VCaP (cell line): ENCODE measurements around the gene MTG2.

Experiments used
- H3K27ac ChIP-seq: fragments of 450-650 bp; 2 replicates; pipeline ENCODE4 v1.5.1; 2017
- CTCF ChIP-seq: fragments of 450-650 bp; conservative IDR thresholded peaks from 2 replicates; pipeline ENCODE4 v1.5.1; 2017; ENCODE audit warnings: mild to moderate bottlenecking, moderate library complexity

MTG2 gene

GRCh38 chr20:62160253-62160652, 22.6 kb upstream of the MTG2 start:
- no peak for TF ChIP-seq CTCF
- no peak overlapping the region for H3K27ac ChIP-seq

GRCh38 chr20:62160876-62161275, 22.0 kb upstream of the MTG2 start:
- H3K27ac ChIP-seq: no peak overlapping the region
- TF ChIP-seq CTCF: no peak

GRCh38 chr20:62161347-62161746, 21.5 kb upstream of the MTG2 start:
- TF ChIP-seq CTCF: no peak
- H3K27ac ChIP-seq: no peak overlapping the region

- no peak for TF ChIP-seq CTCF
- H3K27ac ChIP-seq: no peak overlapping the region
Measured at GRCh38 chr20:62162765-62163484, 19.9 kb upstream of the MTG2 start.

- H3K27ac ChIP-seq: no peak overlapping the region
- TF ChIP-seq CTCF: no peak
Measured at GRCh38 chr20:62163485-62163865, 19.4 kb upstream of the MTG2 start.

- H3K27ac ChIP-seq: no peak overlapping the region
- no peak for TF ChIP-seq CTCF
Measured at GRCh38 chr20:62163986-62164762, 18.7 kb upstream of the MTG2 start.

- no peak for TF ChIP-seq CTCF
- H3K27ac ChIP-seq: no peak overlapping the region
Measured at GRCh38 chr20:62164879-62165761, 17.7 kb upstream of the MTG2 start.
